IMR-90 (cell line): ENCODE data around the gene ISCA2. TPM values are rescaled to one million over a fixed set of nuclear protein-coding genes. Genes with fewer than 3 reads are reported as not detected.

Experiments
- ATAC-seq: fragments of 200-7000 bp; cut with Tn5 transposase; 2 replicates; pipeline ENCODE4 v1.9.1; 2020; ENCODE audit warnings: low read depth, mild to moderate bottlenecking, moderate library complexity
- BruUV-seq: library from RNA; stranded (reverse); fragments of 400-500 nt; replicated peaks from 2 replicates; lab custom pipeline; 2021; lab: Mats Ljungman, UMichigan
- CTCF ChIA-PET: fragments of 300-600 bp; formaldehyde crosslinking; extraction: SDS; loops from one replicate; lab custom pipeline; 2021; ENCODE audit warnings: antibody characterized with exemption; lab: Yijun Ruan, JAX
- POLR2A ChIA-PET: fragments of 300-600 bp; sonication (Branson Sonifier 250); formaldehyde crosslinking; loops from one replicate; lab custom pipeline; 2022; ENCODE audit warnings: antibody characterized with exemption; ENCODE audit not compliant: unreplicated experiment; lab: Charles Lee
- DNase-seq: peaks from one replicate; pipeline ENCODE4 v3.0.0; 2013
- H2AFZ ChIP-seq: replicated peaks from 2 replicates; pipeline ENCODE3; 2013; ENCODE audit warnings: low read length, mild to moderate bottlenecking; ENCODE audit not compliant: poor library complexity
- H2AK5ac ChIP-seq: 2 replicates; pipeline ENCODE4 v1.6.1; 2013; ENCODE audit warnings: low read depth, low read length, inconsistent platforms
- H2AK9ac ChIP-seq: replicated peaks from 2 replicates; pipeline ENCODE3; 2013; ENCODE audit warnings: mild to moderate bottlenecking, low read depth, low read length, moderate library complexity; ENCODE audit not compliant: poor library complexity
- H2BK120ac ChIP-seq: 2 replicates; pipeline ENCODE4 v1.6.1; 2013; ENCODE audit warnings: low read depth, low read length, inconsistent platforms
- H2BK15ac ChIP-seq: 3 replicates; pipeline ENCODE4 v1.6.1; 2013; ENCODE audit warnings: low read depth, low read length, inconsistent platforms
- H2BK20ac ChIP-seq: 2 replicates; pipeline ENCODE4 v1.6.1; 2013; ENCODE audit warnings: low read depth, mild to moderate bottlenecking, inconsistent platforms, low read length, moderate library complexity
- H2BK5ac ChIP-seq: 2 replicates; pipeline ENCODE4 v1.6.1; 2013; ENCODE audit warnings: mild to moderate bottlenecking, low read depth, low read length, inconsistent platforms; ENCODE audit not compliant: poor library complexity, severe bottlenecking
- H3K14ac ChIP-seq: replicated peaks from 2 replicates; pipeline ENCODE4 v1.6.1; 2013; ENCODE audit warnings: low read depth, low read length, inconsistent platforms
- H3K18ac ChIP-seq: 2 replicates; pipeline ENCODE4 v1.6.1; 2013; ENCODE audit warnings: low read depth, low read length, control low read depth
- H3K23ac ChIP-seq: 2 replicates; pipeline ENCODE4 v1.6.1; 2013; ENCODE audit warnings: low read depth, low read length, inconsistent platforms
- H3K27ac ChIP-seq: 2 replicates; pipeline ENCODE4 v1.5.1; 2013; ENCODE audit warnings: mild to moderate bottlenecking, control low read depth, low read length; ENCODE audit not compliant: insufficient read depth
- H3K27me3 ChIP-seq: 2 replicates; pipeline ENCODE4 v1.6.1; 2013; ENCODE audit warnings: low read length; ENCODE audit not compliant: control insufficient read depth, insufficient read depth
- H3K36me3 ChIP-seq: 2 replicates; pipeline ENCODE4 v1.6.1; 2013; ENCODE audit warnings: low read length, mixed read lengths; ENCODE audit not compliant: control insufficient read depth, insufficient read depth
- H3K4ac ChIP-seq: 2 replicates; pipeline ENCODE4 v1.6.1; 2013; ENCODE audit warnings: low read depth, low read length, inconsistent platforms
- H3K4me1 ChIP-seq: 2 replicates; pipeline ENCODE4 v1.6.1; 2013; ENCODE audit warnings: low read length, mixed read lengths; ENCODE audit not compliant: control insufficient read depth, insufficient read depth
- H3K4me2 ChIP-seq: 2 replicates; pipeline ENCODE4 v1.6.1; 2013; ENCODE audit warnings: low read depth, mild to moderate bottlenecking, control low read depth, low read length, moderate library complexity
- H3K4me3 ChIP-seq: 2 replicates; pipeline ENCODE4 v1.5.1; 2013; ENCODE audit warnings: low read depth, mild to moderate bottlenecking, control low read depth, low read length, moderate library complexity; ENCODE audit not compliant: insufficient read depth
- H3K56ac ChIP-seq: 2 replicates; pipeline ENCODE4 v1.6.1; 2013; ENCODE audit warnings: low read length, inconsistent platforms; ENCODE audit not compliant: insufficient read depth; ENCODE audit errors: extremely low read depth
- H3K79me1 ChIP-seq, 2 experiments: 2 replicates each; pipeline ENCODE4 v1.6.1; 2013; ENCODE audit warnings: low read length in 2 of 2, inconsistent platforms in 1 of 2, low read depth in 1 of 2
- H3K9ac ChIP-seq: 2 replicates; pipeline ENCODE4 v1.6.1; 2013; ENCODE audit warnings: low read depth, low read length, control low read depth
- H3K9me1 ChIP-seq: 2 replicates; pipeline ENCODE4 v1.6.1; 2013; ENCODE audit warnings: low read length, inconsistent platforms; ENCODE audit not compliant: insufficient read depth
- H3K9me3 ChIP-seq: 2 replicates; pipeline ENCODE4 v1.6.1; 2013; ENCODE audit warnings: low read length; ENCODE audit not compliant: control insufficient read depth, insufficient read depth
- H4K20me1 ChIP-seq: 2 replicates; pipeline ENCODE4 v1.6.1; 2013; ENCODE audit warnings: low read length, inconsistent platforms; ENCODE audit not compliant: insufficient read depth
- H4K5ac ChIP-seq: 2 replicates; pipeline ENCODE4 v1.6.1; 2013; ENCODE audit warnings: mild to moderate bottlenecking, low read depth, low read length, control low read depth
- H4K8ac ChIP-seq, 2 experiments: 2 replicates each; pipeline ENCODE4 v1.6.1; 2013; ENCODE audit warnings: low read depth in 2 of 2, low read length in 2 of 2, control low read depth in 1 of 2, inconsistent platforms in 1 of 2
- H4K91ac ChIP-seq: 2 replicates; pipeline ENCODE4 v1.6.1; 2013; ENCODE audit warnings: low read depth, low read length, inconsistent platforms; ENCODE audit not compliant: insufficient read depth
- BHLHE40 ChIP-seq: fragments of 150-350 bp; IDR thresholded peaks from 2 replicates; pipeline ENCODE4 v1.6.1; 2016; ENCODE audit warnings: mild to moderate bottlenecking, low read depth, low read length
- CEBPB ChIP-seq: IDR thresholded peaks from 2 replicates; pipeline ENCODE4 v1.6.1; 2012; ENCODE audit warnings: low read depth, low read length, improper control_type of control experiment
- CHD1 ChIP-seq: IDR thresholded peaks from 2 replicates; pipeline ENCODE4 v1.6.1; 2012; ENCODE audit warnings: low read depth, low read length, improper control_type of control experiment
- CTCF ChIP-seq: conservative IDR thresholded peaks from 2 replicates; pipeline ENCODE4 v1.5.1; 2012; ENCODE audit warnings: mild to moderate bottlenecking, low read depth, low read length, improper control_type of control experiment
- FOS ChIP-seq: fragments of 150-350 bp; IDR thresholded peaks from 2 replicates; pipeline ENCODE4 v1.6.1; 2016; ENCODE audit warnings: low read depth, low read length
- MXI1 ChIP-seq: IDR thresholded peaks from 2 replicates; pipeline ENCODE4 v1.6.1; 2012; ENCODE audit warnings: low read depth, mild to moderate bottlenecking, low read length, moderate library complexity, borderline replicate concordance
- NFE2L2 ChIP-seq: fragments of 150-350 bp; IDR thresholded peaks from 2 replicates; pipeline ENCODE4 v1.6.1; 2016; ENCODE audit warnings: low read depth, mild to moderate bottlenecking, low read length
- RAD21 ChIP-seq: IDR thresholded peaks from 2 replicates; pipeline ENCODE4 v1.6.1; 2012; ENCODE audit warnings: low read length, improper control_type of control experiment
- RFX5 ChIP-seq: IDR thresholded peaks from 2 replicates; pipeline ENCODE4 v1.8.0; 2012; ENCODE audit warnings: low read depth, mild to moderate bottlenecking, low read length, moderate library complexity
- SMC3 ChIP-seq: fragments of 150-350 bp; IDR thresholded peaks from 2 replicates; pipeline ENCODE4 v1.6.1; 2016; ENCODE audit warnings: low read depth, mild to moderate bottlenecking, antibody characterized with exemption, low read length, moderate library complexity
- WGBS, 2 experiments: methylation state at CpG; one replicate each; pipeline versions ENCODE4 v1.1.5 to v1.1.7; 2013; ENCODE audit warnings: missing lambda C conversion rate in 2 of 2; ENCODE audit not compliant: insufficient read length in 1 of 2; ENCODE audit errors: extremely low coverage in 2 of 2; 5-methylcytosine and 5-hydroxymethylcytosine counted together
- dilution Hi-C: fragments of 300-500 bp; cut with HindIII; formaldehyde crosslinking; loops from one replicate; pipeline ENCODE4 v1.14.3; 2018; ENCODE audit warnings: low sequenced_read_pairs; ENCODE audit not compliant: unreplicated experiment
- in situ Hi-C: fragments of 300-500 bp; cut with MboI; formaldehyde crosslinking; loops from 3 replicates; pipeline ENCODE4 v1.14.3; 2019; ENCODE audit warnings: low sequenced_read_pairs, inconsistent platforms, mixed read lengths
- intact Hi-C: fragments of 100-400 bp; cut with micrococcal nuclease; formaldehyde crosslinking; loops from 2 replicates; pipeline ENCODE4 v1.10.0; 2022
- polyA plus RNA-seq, 3 experiments: library from polyadenylated mRNA; depleted of rRNA; stranded (reverse); fragments of >200 nt; gene quantifications; 2 replicates each; pipeline ENCODE4 v1.2.3, GENCODE V29; 2012; ENCODE audit warnings: low replicate concordance in 1 of 3
- total RNA-seq: library from RNA; depleted of rRNA; stranded (reverse); fragments of >200 nt; gene quantifications from 2 replicates; pipeline ENCODE4 v1.2.3, GENCODE V29; 2012
- TF ChIP-seq, protein P1 (sequence below): fragments of 150-350 bp; IDR thresholded peaks from 2 replicates; pipeline ENCODE4 v1.6.1; 2016; ENCODE audit warnings: low read depth, mild to moderate bottlenecking, low read length, moderate library complexity, borderline replicate concordance

The ISCA2 gene
- total and polyA plus RNA-seq, 2 of the 4 experiments (the other 2 are of a cell fraction), result 5.4 to 25.7 TPM

GRCh38 chr14:74511966-74512830 lies 18.6 kb downstream of the ISCA2 start:
- Histone ChIP-seq H2BK120ac (no peak overlapping the region), H3K56ac (no peak overlapping the region), H4K91ac (no peak overlapping the region), H3K27ac (no peak overlapping the region), H3K23ac (no peak overlapping the region), H3K4ac (no peak overlapping the region), H3K4me2 (no peak overlapping the region), H2BK15ac (no peak overlapping the region), H4K5ac (no peak overlapping the region), H3K4me3 (no peak overlapping the region), H2BK20ac (no peak overlapping the region), H3K79me1 (peaks cover 0 to 11% of the 10 kb centered on the region in 2 experiments; a peak in 1 of 4 replicates), H3K9ac (no peak overlapping the region), H3K18ac (no peak overlapping the region), H3K4me1 (peaks cover 27% of the 10 kb centered on the region), H2AK5ac (peak overlapping the region; percentile 25; the same call in 1 of the 2 replicates), H2BK5ac (no peak overlapping the region), H3K36me3 (peaks cover 12% of the 10 kb centered on the region), H3K9me3 (no peaks in the 10 kb centered on the region), H2AK9ac (no peak overlapping the region), H4K8ac (no peak overlapping the region), H2AFZ (no peak overlapping the region), H3K27me3 (no peaks in the 10 kb centered on the region), H3K9me1 (peaks cover 34% of the 10 kb centered on the region), H3K14ac (no peak overlapping the region), H4K20me1 (no peaks in the 10 kb centered on the region)
- dilution Hi-C loops (no loop called here), intact Hi-C loops (no loop called here), in situ Hi-C loops (no loop called here)
- DNase-seq (no peak), ATAC-seq (no peak)
- POLR2A ChIA-PET, result no interaction called here
- 90% methylated on average over 2 of the region's 10 CpGs; no CpG with 5 or more reads in 1 of the 2 experiments for WGBS, 2 experiments
- TF ChIP-seq MXI1 (no peak), BHLHE40 (no peak), RAD21 (no peak), CTCF (no peak), CEBPB (no peak), CHD1 (no peak), SMC3 (no peak), NFE2L2 (no peak), RFX5 (no peak), FOS (no peak)
- TF ChIP-seq, protein P1, sequence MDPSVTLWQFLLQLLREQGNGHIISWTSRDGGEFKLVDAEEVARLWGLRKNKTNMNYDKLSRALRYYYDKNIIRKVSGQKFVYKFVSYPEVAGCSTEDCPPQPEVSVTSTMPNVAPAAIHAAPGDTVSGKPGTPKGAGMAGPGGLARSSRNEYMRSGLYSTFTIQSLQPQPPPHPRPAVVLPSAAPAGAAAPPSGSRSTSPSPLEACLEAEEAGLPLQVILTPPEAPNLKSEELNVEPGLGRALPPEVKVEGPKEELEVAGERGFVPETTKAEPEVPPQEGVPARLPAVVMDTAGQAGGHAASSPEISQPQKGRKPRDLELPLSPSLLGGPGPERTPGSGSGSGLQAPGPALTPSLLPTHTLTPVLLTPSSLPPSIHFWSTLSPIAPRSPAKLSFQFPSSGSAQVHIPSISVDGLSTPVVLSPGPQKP, result no peak
- CTCF ChIA-PET, result interaction anchor here (1.1 kb wide), 1 partner anchor 10 kb away, joined by 3 read pairs; no protein-coding TSS in a partner anchor
- BruUV-seq, result no TSS peak
